ENCODE results near the gene COA8. TPM values are rescaled to one million over a fixed set of nuclear protein-coding genes. Genes with fewer than 3 reads are reported as not detected.

COA8 gene
- polyA plus RNA-seq, 1 donor from 2014 or later: 169 TPM

DNA sequence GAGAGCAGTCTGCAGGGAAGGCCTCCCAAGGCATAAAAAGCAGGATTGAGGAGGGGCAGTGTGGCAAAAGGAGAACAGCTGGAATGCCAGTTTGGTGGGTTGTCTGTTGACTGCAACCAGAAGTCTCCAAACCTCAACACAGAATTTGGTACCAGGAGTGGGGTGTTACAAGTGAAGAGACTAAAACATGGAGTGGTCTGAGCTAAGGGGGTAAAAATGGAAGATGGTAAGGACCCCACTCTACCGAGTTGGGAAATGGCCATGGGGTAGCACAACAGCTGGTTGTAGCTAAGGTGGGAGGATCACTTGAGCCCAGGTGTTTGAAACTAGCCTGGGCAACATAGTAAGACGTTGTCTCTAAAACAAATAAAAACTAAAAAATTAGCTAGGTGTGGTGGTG, 48.5 kb downstream of the COA8 start:
- Histone ChIP-seq H3K9ac (ENCODE audit: low read length) (no peak overlapping the region), H3F3A (ENCODE audit: insufficient read depth, low read length, poor library complexity, severe bottlenecking) (no peaks in the 10 kb centered on the region), H3K4me3 (ENCODE audit: low read length) (no peak overlapping the region), H3K9me3 (ENCODE audit: low read length) (no peaks in the 10 kb centered on the region), H3K79me2 (replicated peaks; ENCODE audit: insufficient read depth, low read length) (no peaks in the 10 kb centered on the region), H3K9me2 (ENCODE audit: insufficient read depth, low read length) (no peaks in the 10 kb centered on the region), H4K20me1 (ENCODE audit: insufficient read depth) (no peaks in the 10 kb centered on the region), H3K4me2 (ENCODE audit: low read length) (no peak overlapping the region), H3K27ac (ENCODE audit: low read length) (no peak overlapping the region), H3K27me3 (ENCODE audit: insufficient read depth, low read depth, low read length) (no peaks in the 10 kb centered on the region), H2AFZ (ENCODE audit: low read depth, low read length) (no peak overlapping the region), H3K36me3 (ENCODE audit: insufficient read depth, low read length) (no peaks in the 10 kb centered on the region)
- TF ChIP-seq, protein P1, sequence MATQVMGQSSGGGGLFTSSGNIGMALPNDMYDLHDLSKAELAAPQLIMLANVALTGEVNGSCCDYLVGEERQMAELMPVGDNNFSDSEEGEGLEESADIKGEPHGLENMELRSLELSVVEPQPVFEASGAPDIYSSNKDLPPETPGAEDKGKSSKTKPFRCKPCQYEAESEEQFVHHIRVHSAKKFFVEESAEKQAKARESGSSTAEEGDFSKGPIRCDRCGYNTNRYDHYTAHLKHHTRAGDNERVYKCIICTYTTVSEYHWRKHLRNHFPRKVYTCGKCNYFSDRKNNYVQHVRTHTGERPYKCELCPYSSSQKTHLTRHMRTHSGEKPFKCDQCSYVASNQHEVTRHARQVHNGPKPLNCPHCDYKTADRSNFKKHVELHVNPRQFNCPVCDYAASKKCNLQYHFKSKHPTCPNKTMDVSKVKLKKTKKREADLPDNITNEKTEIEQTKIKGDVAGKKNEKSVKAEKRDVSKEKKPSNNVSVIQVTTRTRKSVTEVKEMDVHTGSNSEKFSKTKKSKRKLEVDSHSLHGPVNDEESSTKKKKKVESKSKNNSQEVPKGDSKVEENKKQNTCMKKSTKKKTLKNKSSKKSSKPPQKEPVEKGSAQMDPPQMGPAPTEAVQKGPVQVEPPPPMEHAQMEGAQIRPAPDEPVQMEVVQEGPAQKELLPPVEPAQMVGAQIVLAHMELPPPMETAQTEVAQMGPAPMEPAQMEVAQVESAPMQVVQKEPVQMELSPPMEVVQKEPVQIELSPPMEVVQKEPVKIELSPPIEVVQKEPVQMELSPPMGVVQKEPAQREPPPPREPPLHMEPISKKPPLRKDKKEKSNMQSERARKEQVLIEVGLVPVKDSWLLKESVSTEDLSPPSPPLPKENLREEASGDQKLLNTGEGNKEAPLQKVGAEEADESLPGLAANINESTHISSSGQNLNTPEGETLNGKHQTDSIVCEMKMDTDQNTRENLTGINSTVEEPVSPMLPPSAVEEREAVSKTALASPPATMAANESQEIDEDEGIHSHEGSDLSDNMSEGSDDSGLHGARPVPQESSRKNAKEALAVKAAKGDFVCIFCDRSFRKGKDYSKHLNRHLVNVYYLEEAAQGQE (IDR thresholded peaks at IDR 0.05; ENCODE audit: borderline replicate concordance): no peak
- TF ChIP-seq TAF1 (IDR thresholded peaks at IDR 0.05; ENCODE audit: low read depth): no peak
- no peak for TF ChIP-seq RAD21 (conservative IDR thresholded peaks at IDR 0.05)
- no peak for TF ChIP-seq EP300 (conservative IDR thresholded peaks at IDR 0.05; ENCODE audit: poor library complexity, severe bottlenecking)
- TF ChIP-seq EZH2 (IDR thresholded peaks at IDR 0.05; ENCODE audit: borderline replicate concordance, insufficient read depth, low read length, poor library complexity, severe bottlenecking): no peak
- no peak for TF ChIP-seq POLR2AphosphoS5 (IDR thresholded peaks at IDR 0.05)

DNA sequence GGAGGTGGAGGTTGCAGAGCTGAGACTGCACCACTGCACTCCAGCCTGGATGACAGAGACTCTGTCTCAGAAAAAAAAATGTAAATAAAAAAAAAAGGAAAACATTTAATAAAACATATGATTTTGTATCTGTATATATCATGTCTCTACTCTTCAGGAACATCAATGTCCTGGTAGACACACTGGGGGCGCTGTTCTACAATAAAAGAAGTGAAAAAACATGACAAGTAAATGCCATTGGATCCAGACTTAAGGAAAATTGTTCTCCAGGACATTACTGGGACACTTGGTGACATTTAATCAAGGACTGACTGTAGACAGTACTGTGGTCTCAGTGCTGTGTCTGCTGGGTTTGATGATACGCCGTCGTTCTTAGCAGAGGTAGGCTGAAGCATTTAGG, 50.8 kb downstream of the COA8 start:
- H3K27ac ChIP-seq (ENCODE audit: low read length): no peak overlapping the region
- no peaks in the 10 kb centered on the region for H3K27me3 ChIP-seq (ENCODE audit: insufficient read depth, low read depth, low read length)
- H3K36me3 ChIP-seq (ENCODE audit: insufficient read depth, low read length): no peaks in the 10 kb centered on the region
- no peak overlapping the region for H3K4me2 ChIP-seq (ENCODE audit: low read length)
- no peaks in the 10 kb centered on the region for H4K20me1 ChIP-seq (ENCODE audit: insufficient read depth)
- no peak overlapping the region for H2AFZ ChIP-seq (ENCODE audit: low read depth, low read length)
- H3K4me3 ChIP-seq (ENCODE audit: low read length): no peak overlapping the region
- H3K9me3 ChIP-seq (ENCODE audit: low read length): no peaks in the 10 kb centered on the region
- TF ChIP-seq SMC3 (conservative IDR thresholded peaks at IDR 0.05; ENCODE audit: poor library complexity) (no peak), RAD21 (conservative IDR thresholded peaks at IDR 0.05) (no peak), EZH2 (IDR thresholded peaks at IDR 0.05; ENCODE audit: borderline replicate concordance, insufficient read depth, low read length, poor library complexity, severe bottlenecking) (no peak), POLR2AphosphoS5 (IDR thresholded peaks at IDR 0.05) (no peak), EP300 (conservative IDR thresholded peaks at IDR 0.05; ENCODE audit: poor library complexity, severe bottlenecking) (no peak), TAF1 (IDR thresholded peaks at IDR 0.05; ENCODE audit: low read depth) (no peak), MXI1 (conservative IDR thresholded peaks at IDR 0.05; ENCODE audit: poor library complexity, severe bottlenecking) (no peak)
- TF ChIP-seq, protein P2, sequence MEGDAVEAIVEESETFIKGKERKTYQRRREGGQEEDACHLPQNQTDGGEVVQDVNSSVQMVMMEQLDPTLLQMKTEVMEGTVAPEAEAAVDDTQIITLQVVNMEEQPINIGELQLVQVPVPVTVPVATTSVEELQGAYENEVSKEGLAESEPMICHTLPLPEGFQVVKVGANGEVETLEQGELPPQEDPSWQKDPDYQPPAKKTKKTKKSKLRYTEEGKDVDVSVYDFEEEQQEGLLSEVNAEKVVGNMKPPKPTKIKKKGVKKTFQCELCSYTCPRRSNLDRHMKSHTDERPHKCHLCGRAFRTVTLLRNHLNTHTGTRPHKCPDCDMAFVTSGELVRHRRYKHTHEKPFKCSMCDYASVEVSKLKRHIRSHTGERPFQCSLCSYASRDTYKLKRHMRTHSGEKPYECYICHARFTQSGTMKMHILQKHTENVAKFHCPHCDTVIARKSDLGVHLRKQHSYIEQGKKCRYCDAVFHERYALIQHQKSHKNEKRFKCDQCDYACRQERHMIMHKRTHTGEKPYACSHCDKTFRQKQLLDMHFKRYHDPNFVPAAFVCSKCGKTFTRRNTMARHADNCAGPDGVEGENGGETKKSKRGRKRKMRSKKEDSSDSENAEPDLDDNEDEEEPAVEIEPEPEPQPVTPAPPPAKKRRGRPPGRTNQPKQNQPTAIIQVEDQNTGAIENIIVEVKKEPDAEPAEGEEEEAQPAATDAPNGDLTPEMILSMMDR (IDR thresholded peaks at IDR 0.05; ENCODE audit: poor library complexity, severe bottlenecking): no peak
- TF ChIP-seq, protein P1 (IDR thresholded peaks at IDR 0.05; ENCODE audit: borderline replicate concordance): no peak
- no peaks in the 10 kb centered on the region for H3K9me2 ChIP-seq (ENCODE audit: insufficient read depth, low read length)
- no peak overlapping the region for H3K9ac ChIP-seq (ENCODE audit: low read length)
- H3K79me2 ChIP-seq (replicated peaks; ENCODE audit: insufficient read depth, low read length): no peaks in the 10 kb centered on the region
- no peaks in the 10 kb centered on the region for H3F3A ChIP-seq (ENCODE audit: insufficient read depth, low read length, poor library complexity, severe bottlenecking)
